ENCODE measurements around the gene NFIB.

The NFIB gene

GRCh38 chr9:14179449-14179848 lies 134.5 kb downstream of the NFIB start:
- DNase-seq = no peak

GRCh38 chr9:14175778-14176177 lies 138.2 kb downstream of the NFIB start:
- DNase-seq = no peak

- no peak for DNase-seq
These were observed 140.2 kb downstream of the NFIB start for GRCh38 chr9:14173713-14174112.

GRCh38 chr9:14170973-14171596 lies 142.9 kb downstream of the NFIB start:
- no peak for DNase-seq

GRCh38 chr9:14170392-14170931 lies 143.5 kb downstream of the NFIB start:
- DNase-seq = no peak

- no peak for DNase-seq
These were observed 145.6 kb downstream of the NFIB start for GRCh38 chr9:14168381-14168780.

GRCh38 chr9:14165376-14166035 lies 148.4 kb downstream of the NFIB start:
- DNase-seq = no peak

- DNase-seq = no peak
These were observed 149.0 kb downstream of the NFIB start for GRCh38 chr9:14164908-14165307.

GRCh38 chr9:14159440-14160216 lies 154.3 kb downstream of the NFIB start:
- DNase-seq = no peak

GRCh38 chr9:14158916-14159315 lies 155.0 kb downstream of the NFIB start:
- DNase-seq = no peak

- DNase-seq = no peak
These were observed 155.7 kb downstream of the NFIB start for GRCh38 chr9:14158136-14158813.

- no peak for DNase-seq
These were observed 156.8 kb downstream of the NFIB start for GRCh38 chr9:14157191-14157590.

GRCh38 chr9:14156046-14156445 lies 157.9 kb downstream of the NFIB start:
- DNase-seq = no peak

- no peak for DNase-seq
These were observed 158.7 kb downstream of the NFIB start for GRCh38 chr9:14155237-14155636.

- DNase-seq = no peak
These were observed 160.6 kb downstream of the NFIB start for GRCh38 chr9:14153310-14153720.

- no peak for DNase-seq
These were observed 162.5 kb downstream of the NFIB start for GRCh38 chr9:14151451-14151850.

- DNase-seq = no peak
These were observed 165.3 kb downstream of the NFIB start for GRCh38 chr9:14148501-14149103.

GRCh38 chr9:14147738-14148137 lies 166.2 kb downstream of the NFIB start:
- DNase-seq = no peak

- no peak for DNase-seq
These were observed 167.6 kb downstream of the NFIB start for GRCh38 chr9:14146201-14146874.

GRCh38 chr9:14144215-14144614 lies 169.7 kb downstream of the NFIB start:
- no peak for DNase-seq

- DNase-seq = no peak
These were observed 172.2 kb downstream of the NFIB start for GRCh38 chr9:14141699-14142098.

- no peak for DNase-seq
These were observed 173.7 kb downstream of the NFIB start for GRCh38 chr9:14140096-14140697.

Measured in inflammatory macrophage treated with lipopolysaccharide for 1 hour (primary cell).